Measurements from ENCODE around the gene KISS1. TPM values are rescaled to one million over a fixed set of nuclear protein-coding genes. Genes with fewer than 3 reads are reported as not detected.

KISS1 gene
- total and polyA plus RNA-seq, 8 donors = 1.1 to 8.3 (median 1.6) TPM; not detected in 5

GRCh38 chr1:204157962-204158361, 38.3 kb downstream of the KISS1 start:
- 67 to 79% (median 71%) methylated on average over 6 of the region's 6 CpGs for WGBS, 5 donors
- no peaks in the 10 kb centered on the region for H3K36me3 ChIP-seq
- TF ChIP-seq POLR2AphosphoS5 (IDR thresholded peaks at IDR 0.05) (no peak), POLR2A (IDR thresholded peaks at IDR 0.05) (no peak), EP300 (IDR thresholded peaks at IDR 0.05) (no peak), CTCF (IDR thresholded peaks at IDR 0.05) (no peak)
- no peaks in the 10 kb centered on the region for H3K9me3 ChIP-seq
- DNase-seq = no peak
- peaks cover 6 to 10% (median 7%) of the 10 kb centered on the region in 4 donors for H3K4me1 ChIP-seq
- H3K4me3 ChIP-seq = no peak overlapping the region
- H3K27ac ChIP-seq = no peak overlapping the region
- intact Hi-C loops (cut with DNase I; ENCODE audit: low total_unique reads) = no loop called here
- peaks cover 0 to 11% (median 0%) of the 10 kb centered on the region in 3 donors for H3K27me3 ChIP-seq

- H3K4me3 ChIP-seq = no peak overlapping the region
- H3K4me1 ChIP-seq = peaks cover 13 to 18% (median 17%) of the 10 kb centered on the region in 4 donors
- H3K36me3 ChIP-seq = no peaks in the 10 kb centered on the region
- H3K27me3 ChIP-seq = peaks cover 0 to 16% (median 6%) of the 10 kb centered on the region in 3 donors
- intact Hi-C loops (cut with DNase I; ENCODE audit: low total_unique reads) = no loop called here
- no peaks in the 10 kb centered on the region for H3K9me3 ChIP-seq
- TF ChIP-seq POLR2AphosphoS5 (IDR thresholded peaks at IDR 0.05) = no peak
- no peak for TF ChIP-seq EP300 (IDR thresholded peaks at IDR 0.05)
- no peak for TF ChIP-seq CTCF (IDR thresholded peaks at IDR 0.05)
- TF ChIP-seq POLR2A (IDR thresholded peaks at IDR 0.05) = no peak
- DNase-seq = no peak
- WGBS, 5 donors = 84 to 92% (median 87%) methylated on average over 8 to 10 of the region's 10 CpGs
- H3K27ac ChIP-seq = no peak overlapping the region
These were observed 40.4 kb downstream of the KISS1 start for GRCh38 chr1:204155881-204156280.

- H3K27ac ChIP-seq = no peak overlapping the region
- WGBS, 5 donors = 85 to 87% (median 85%) methylated on average over 12 to 15 of the region's 15 CpGs
- intact Hi-C loops (cut with DNase I; ENCODE audit: low total_unique reads) = no loop called here
- H3K27me3 ChIP-seq = peaks cover 0 to 19% (median 6%) of the 10 kb centered on the region in 3 donors
- H3K4me3 ChIP-seq = no peak overlapping the region
- H3K9me3 ChIP-seq = no peaks in the 10 kb centered on the region
- peak in 1 of 2 donors; percentile 36 for DNase-seq
- no peaks in the 10 kb centered on the region for H3K36me3 ChIP-seq
- peaks cover 13 to 30% (median 26%) of the 10 kb centered on the region in 4 donors for H3K4me1 ChIP-seq
- TF ChIP-seq CTCF (IDR thresholded peaks at IDR 0.05) = no peak
- TF ChIP-seq POLR2A (IDR thresholded peaks at IDR 0.05) = no peak
- TF ChIP-seq POLR2AphosphoS5 (IDR thresholded peaks at IDR 0.05) = no peak
- TF ChIP-seq EP300 (IDR thresholded peaks at IDR 0.05) = no peak
These were observed 41.6 kb downstream of the KISS1 start for GRCh38 chr1:204154568-204155255.

- Histone ChIP-seq H3K36me3 (no peaks in the 10 kb centered on the region), H3K4me1 (peaks cover 13 to 31% (median 26%) of the 10 kb centered on the region in 4 donors), H3K27me3 (peaks cover 0 to 19% (median 6%) of the 10 kb centered on the region in 3 donors), H3K4me3 (no peak overlapping the region), H3K27ac (no peak overlapping the region), H3K9me3 (no peaks in the 10 kb centered on the region)
- WGBS, 5 donors = 91 to 95% (median 94%) methylated on average over 5 of the region's 5 CpGs
- DNase-seq = no peak
- TF ChIP-seq EP300 (IDR thresholded peaks at IDR 0.05) (no peak), CTCF (IDR thresholded peaks at IDR 0.05) (no peak), POLR2AphosphoS5 (IDR thresholded peaks at IDR 0.05) (no peak), POLR2A (IDR thresholded peaks at IDR 0.05) (no peak)
- intact Hi-C loops (cut with DNase I; ENCODE audit: low total_unique reads) = no loop called here
These were observed 42.6 kb downstream of the KISS1 start for GRCh38 chr1:204153667-204154066.

Measured in stomach (tissue), 9 donors.